Measurements from ENCODE around the gene MUC4.
A peak's percentile ranks its signal among the peaks of the same experiment; 100 is the strongest.
"Not testable (repeated sequence)": the region's sequence is repeated elsewhere in the genome, so short reads cannot be mapped to it uniquely, and the experiment has no call there.

The MUC4 gene

GRCh38 chr3:195717416-195717815, 94.3 kb downstream of the MUC4 start:
- DNase-seq (ENCODE audit: low spot score in 2 of 2) (no peak), ATAC-seq (ENCODE audit: low read depth) (no peak)
- Mint-ChIP-seq H3K27me3 (peaks cover 2% of the 10 kb centered on the region), H3K9me3 (peaks cover 2% of the 10 kb centered on the region), H3K27ac (peak overlapping the region; percentile 86), H3K4me3 (no peak overlapping the region), H3K4me1 (peaks cover 11% of the 10 kb centered on the region), H3K36me3 (peaks cover 17% of the 10 kb centered on the region)

- Mint-ChIP-seq H3K4me1 (peaks cover 11% of the 10 kb centered on the region), H3K27ac (no peak overlapping the region), H3K9me3 (peaks cover 2% of the 10 kb centered on the region), H3K27me3 (peaks cover 2% of the 10 kb centered on the region), H3K36me3 (peaks cover 24% of the 10 kb centered on the region), H3K4me3 (no peak overlapping the region)
- no peak for ATAC-seq (ENCODE audit: low read depth)
- no peak for DNase-seq (ENCODE audit: low spot score in 2 of 2)
Measured at GRCh38 chr3:195715583-195716266, 96.0 kb downstream of the MUC4 start.

GRCh38 chr3:195715134-195715533, 96.6 kb downstream of the MUC4 start:
- Mint-ChIP-seq H3K4me1 (peaks cover 11% of the 10 kb centered on the region), H3K36me3 (peaks cover 30% of the 10 kb centered on the region), H3K4me3 (no peak overlapping the region), H3K27ac (no peak overlapping the region), H3K9me3 (peaks cover 2% of the 10 kb centered on the region), H3K27me3 (peaks cover 2% of the 10 kb centered on the region)
- DNase-seq (ENCODE audit: low spot score in 2 of 2) (no peak), ATAC-seq (ENCODE audit: low read depth) (no peak)

GRCh38 chr3:195714380-195715011, 97.2 kb downstream of the MUC4 start:
- DNase-seq (ENCODE audit: low spot score in 2 of 2): no peak
- peaks cover 11% of the 10 kb centered on the region for H3K4me1 Mint-ChIP-seq
- no peak overlapping the region for H3K27ac Mint-ChIP-seq
- no peak overlapping the region for H3K4me3 Mint-ChIP-seq
- H3K36me3 Mint-ChIP-seq: peaks cover 36% of the 10 kb centered on the region
- no peak for ATAC-seq (ENCODE audit: low read depth)
- peaks cover 2% of the 10 kb centered on the region for H3K27me3 Mint-ChIP-seq
- H3K9me3 Mint-ChIP-seq: peaks cover 2% of the 10 kb centered on the region

- not testable (repeated sequence) for H3K4me3 Mint-ChIP-seq; ATAC-seq (ENCODE audit: low read depth); H3K9me3 Mint-ChIP-seq; H3K27me3 Mint-ChIP-seq; H3K27ac Mint-ChIP-seq; DNase-seq (ENCODE audit: low spot score in 2 of 2)
- H3K4me1 Mint-ChIP-seq: peaks cover 15% of the 10 kb centered on the region
- H3K36me3 Mint-ChIP-seq: peaks cover 47% of the 10 kb centered on the region
Measured at GRCh38 chr3:195713150-195713549, 98.6 kb downstream of the MUC4 start.

GRCh38 chr3:195712535-195712910, 99.2 kb downstream of the MUC4 start:
- not testable (repeated sequence) for H3K27ac Mint-ChIP-seq; H3K4me3 Mint-ChIP-seq; H3K27me3 Mint-ChIP-seq; H3K9me3 Mint-ChIP-seq; DNase-seq (ENCODE audit: low spot score in 2 of 2); ATAC-seq (ENCODE audit: low read depth)
- Mint-ChIP-seq H3K36me3 (peaks cover 47% of the 10 kb centered on the region), H3K4me1 (peaks cover 15% of the 10 kb centered on the region)

GRCh38 chr3:195711813-195712534, 99.8 kb downstream of the MUC4 start:
- peaks cover 11% of the 10 kb centered on the region for H3K4me1 Mint-ChIP-seq
- H3K4me3 Mint-ChIP-seq: no peak overlapping the region
- no peak overlapping the region for H3K27ac Mint-ChIP-seq
- DNase-seq (ENCODE audit: low spot score in 2 of 2) (no peak), ATAC-seq (ENCODE audit: low read depth) (peak; percentile 24)
- peaks cover 47% of the 10 kb centered on the region for H3K36me3 Mint-ChIP-seq
- H3K9me3 Mint-ChIP-seq: peaks cover 1% of the 10 kb centered on the region
- peaks cover 2% of the 10 kb centered on the region for H3K27me3 Mint-ChIP-seq

GRCh38 chr3:195711091-195711812, 100.5 kb downstream of the MUC4 start:
- not testable (repeated sequence) for DNase-seq (ENCODE audit: low spot score in 2 of 2); ATAC-seq (ENCODE audit: low read depth); H3K4me1 Mint-ChIP-seq; H3K27ac Mint-ChIP-seq; H3K9me3 Mint-ChIP-seq; H3K27me3 Mint-ChIP-seq; H3K4me3 Mint-ChIP-seq
- peaks cover 47% of the 10 kb centered on the region for H3K36me3 Mint-ChIP-seq

- not testable (repeated sequence) for DNase-seq (ENCODE audit: low spot score in 2 of 2); H3K4me1 Mint-ChIP-seq; H3K27me3 Mint-ChIP-seq; ATAC-seq (ENCODE audit: low read depth); H3K9me3 Mint-ChIP-seq; H3K27ac Mint-ChIP-seq; H3K4me3 Mint-ChIP-seq
- peaks cover 45% of the 10 kb centered on the region for H3K36me3 Mint-ChIP-seq
Measured at GRCh38 chr3:195710126-195710905, 101.4 kb downstream of the MUC4 start.

- DNase-seq (ENCODE audit: low spot score in 2 of 2) (no peak), ATAC-seq (ENCODE audit: low read depth) (no peak)
- Mint-ChIP-seq H3K36me3 (peaks cover 39% of the 10 kb centered on the region), H3K9me3 (no peaks in the 10 kb centered on the region), H3K27me3 (peaks cover 2% of the 10 kb centered on the region), H3K4me3 (no peak overlapping the region), H3K4me1 (peaks cover 6% of the 10 kb centered on the region), H3K27ac (no peak overlapping the region)
Measured at GRCh38 chr3:195709676-195710085, 102.0 kb downstream of the MUC4 start.

GRCh38 chr3:195708626-195709481, 102.9 kb downstream of the MUC4 start:
- Mint-ChIP-seq H3K9me3 (no peaks in the 10 kb centered on the region), H3K4me3 (no peak overlapping the region), H3K27me3 (no peaks in the 10 kb centered on the region), H3K27ac (no peak overlapping the region), H3K4me1 (peaks cover 4% of the 10 kb centered on the region), H3K36me3 (peaks cover 33% of the 10 kb centered on the region)
- ATAC-seq (ENCODE audit: low read depth) (no peak), DNase-seq (ENCODE audit: low spot score in 2 of 2) (no peak)

GRCh38 chr3:195708061-195708460, 103.7 kb downstream of the MUC4 start:
- Mint-ChIP-seq H3K9me3 (no peaks in the 10 kb centered on the region), H3K4me3 (no peak overlapping the region), H3K27ac (no peak overlapping the region), H3K4me1 (peaks cover 4% of the 10 kb centered on the region), H3K36me3 (peaks cover 32% of the 10 kb centered on the region), H3K27me3 (no peaks in the 10 kb centered on the region)
- DNase-seq (ENCODE audit: low spot score in 2 of 2) (no peak), ATAC-seq (ENCODE audit: low read depth) (no peak)
